GM21723 (cell line): ENCODE data around the gene TUBAL3.

Source experiments
- ATAC-seq: cut with Tn5 transposase; IDR thresholded peaks from one replicate; pipeline ENCODE4 v1.9.1; 2021; ENCODE audit warnings: mild to moderate bottlenecking, moderate library complexity; ENCODE audit not compliant: unreplicated experiment

TUBAL3 gene

DNA sequence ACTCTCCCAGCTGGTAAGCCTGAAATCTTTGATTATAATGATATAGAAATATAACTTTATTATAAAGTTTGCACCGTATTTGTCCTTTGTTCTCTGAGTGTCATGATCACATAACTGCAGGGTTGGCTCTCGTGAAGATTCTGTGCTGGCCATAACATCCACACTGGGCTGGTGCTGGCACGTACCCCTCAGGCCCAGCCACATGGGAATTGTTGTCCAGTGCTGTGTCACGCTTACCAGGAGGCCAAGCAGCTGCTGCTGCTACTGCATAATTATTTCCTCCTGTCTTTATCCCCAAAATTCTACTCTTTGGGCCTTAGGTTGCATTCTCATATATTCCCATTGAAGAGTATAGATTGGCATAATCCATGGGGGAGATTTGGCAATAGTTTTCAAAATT, 60.6 kb downstream of the TUBAL3 start:
- no peak for ATAC-seq

DNA sequence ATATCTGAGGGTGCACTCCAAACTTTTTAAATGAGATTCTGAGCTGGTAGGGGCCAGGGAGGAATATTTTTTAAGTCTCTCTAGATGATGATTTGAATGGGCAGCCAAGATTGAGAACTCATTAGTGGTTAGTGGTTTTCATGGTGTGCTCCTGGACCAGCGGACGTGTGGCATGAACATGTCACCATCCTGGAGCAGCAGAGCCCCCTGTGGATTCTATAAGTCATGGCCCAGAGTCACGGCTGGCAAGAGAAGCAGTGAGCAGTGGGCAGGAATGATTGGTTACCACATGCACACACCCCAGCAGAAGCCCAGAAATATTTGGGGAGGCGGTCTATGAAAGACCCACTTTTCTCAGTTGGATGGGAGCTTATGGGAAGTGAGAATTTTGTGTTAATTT, 61.1 kb downstream of the TUBAL3 start:
- ATAC-seq, result no peak
